ENCODE results near the gene HECTD1.
"Not testable (repeated sequence)": the region's sequence is repeated elsewhere in the genome, so short reads cannot be mapped to it uniquely, and the experiment has no call there.

The HECTD1 gene

DNA sequence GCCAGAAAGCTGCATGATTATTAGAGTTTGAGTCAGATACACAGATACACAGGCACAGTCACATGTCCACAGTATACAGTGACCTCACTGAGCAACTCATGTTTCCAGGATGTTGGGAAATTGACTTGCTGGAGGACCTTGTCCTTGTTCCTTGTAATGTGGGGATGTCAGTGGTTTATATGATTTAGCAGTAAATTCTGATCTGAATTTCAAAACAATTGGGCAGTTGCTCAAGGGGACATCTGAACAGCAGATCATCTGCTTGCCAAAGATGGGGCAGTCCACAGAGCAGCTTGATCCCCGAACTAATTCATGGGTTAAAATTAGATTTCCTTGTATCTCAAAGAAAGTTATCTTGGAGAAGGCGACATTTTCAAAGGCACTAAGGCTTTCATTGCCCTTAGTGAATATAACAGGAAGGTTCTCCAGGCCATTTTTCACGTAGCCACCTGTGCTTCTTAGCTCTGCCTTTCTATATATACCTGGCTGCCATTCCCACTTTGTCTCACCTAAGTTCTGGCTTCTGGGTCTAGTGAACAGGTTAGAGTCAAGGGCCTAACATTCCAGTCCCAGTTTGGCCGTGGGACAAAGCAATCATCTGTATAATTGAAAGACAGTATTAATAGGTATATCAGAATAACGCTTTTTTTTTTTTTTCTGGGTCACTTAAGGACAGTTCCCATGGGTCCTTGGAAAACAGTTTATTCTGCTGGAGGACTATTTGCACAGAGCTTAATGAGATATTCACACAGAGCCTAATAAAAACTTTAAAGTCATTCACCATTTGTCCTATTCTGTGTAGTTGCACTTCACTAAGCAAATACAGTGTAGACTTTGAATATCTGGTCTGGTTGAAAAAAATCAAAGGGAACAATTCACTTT, 116.5 kb downstream of the HECTD1 start:
- H3K9me3 Mint-ChIP-seq, result no peaks in the 10 kb centered on the region
- no peaks in the 10 kb centered on the region for H3K27me3 Mint-ChIP-seq
- H3K4me3 Mint-ChIP-seq, result no peak overlapping the region
- no peaks in the 10 kb centered on the region for H3K4me1 Mint-ChIP-seq
- no peaks in the 10 kb centered on the region for H3K36me3 Mint-ChIP-seq
- no peak for DNase-seq
- no peak overlapping the region for H3K27ac Mint-ChIP-seq
- CTCF ChIA-PET, result no interaction called here

DNA sequence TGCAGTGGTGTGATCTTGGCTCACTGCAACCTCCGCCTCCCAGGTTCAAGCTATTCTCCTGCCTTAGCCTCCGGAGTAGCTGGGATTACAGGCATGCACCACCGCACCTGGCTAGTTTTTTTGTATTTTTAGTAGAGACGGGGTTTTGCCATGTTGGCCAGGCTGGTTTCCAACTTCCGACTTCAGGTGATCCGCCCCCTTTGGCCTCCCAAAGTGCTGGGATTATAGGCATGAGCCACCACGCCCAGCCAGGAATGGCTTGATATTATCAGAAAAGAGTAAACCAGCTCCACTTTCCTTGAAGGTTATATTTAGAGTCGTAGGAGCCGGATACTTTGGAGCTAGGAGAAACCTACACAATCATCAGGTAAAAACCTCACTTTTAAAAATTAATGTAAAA, 121.1 kb downstream of the HECTD1 start:
- H3K9me3 Mint-ChIP-seq, H3K27me3 Mint-ChIP-seq, H3K4me3 Mint-ChIP-seq, H3K4me1 Mint-ChIP-seq, H3K36me3 Mint-ChIP-seq, H3K27ac Mint-ChIP-seq, DNase-seq: not testable (repeated sequence)
- CTCF ChIA-PET, result interaction anchor here (1.4 kb wide), 1 partner anchor 107 kb away, joined by 4 read pairs; no protein-coding TSS in a partner anchor

DNA sequence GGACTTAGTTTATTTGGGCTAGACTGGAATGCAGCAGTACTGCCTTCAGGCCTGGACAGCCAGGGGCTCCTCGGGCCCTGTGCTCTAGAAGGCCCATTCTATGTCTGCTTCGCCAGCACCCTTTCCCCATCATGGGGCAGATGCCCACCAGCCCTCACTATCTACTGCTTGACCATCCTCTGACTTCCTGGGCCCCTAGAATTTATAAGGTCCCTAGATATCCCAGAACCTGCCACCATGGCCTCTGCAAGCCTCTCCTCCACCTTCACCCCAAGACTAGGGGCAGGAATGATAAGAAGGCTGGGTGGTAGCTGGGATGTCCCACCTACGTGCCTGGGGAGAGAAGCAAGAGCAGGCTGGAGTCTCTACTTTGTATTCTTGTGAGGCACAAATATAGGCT, 122.6 kb downstream of the HECTD1 start:
- H3K36me3 Mint-ChIP-seq, result no peaks in the 10 kb centered on the region
- H3K9me3 Mint-ChIP-seq, result no peaks in the 10 kb centered on the region
- CTCF ChIA-PET, result interaction anchor here (1.5 kb wide), 1 partner anchor 99 kb away, joined by 3 read pairs; no protein-coding TSS in a partner anchor
- no peaks in the 10 kb centered on the region for H3K27me3 Mint-ChIP-seq
- H3K4me1 Mint-ChIP-seq, result no peaks in the 10 kb centered on the region
- DNase-seq, result no peak
- H3K4me3 Mint-ChIP-seq, result no peak overlapping the region
- H3K27ac Mint-ChIP-seq, result no peak overlapping the region

DNA sequence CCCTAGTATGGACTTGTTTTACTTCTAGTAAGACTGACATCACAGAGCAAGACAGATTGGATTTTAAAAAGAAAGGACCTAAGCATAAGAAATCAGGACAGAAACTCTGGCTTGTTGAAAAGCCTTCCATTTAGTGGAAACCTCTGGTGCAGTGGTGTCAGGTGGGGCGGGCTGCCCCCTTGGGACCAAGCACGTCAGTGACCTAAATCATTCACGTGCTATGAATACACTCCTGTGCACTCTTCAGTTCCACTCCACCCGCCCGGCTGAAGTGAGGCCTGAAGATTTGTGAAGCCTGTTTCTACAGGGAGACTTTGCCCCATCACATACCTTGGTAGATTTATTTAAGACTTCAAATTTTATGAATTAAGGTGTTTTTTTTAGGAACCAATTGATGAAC, 123.2 kb downstream of the HECTD1 start:
- no peak overlapping the region for H3K27ac Mint-ChIP-seq
- H3K4me3 Mint-ChIP-seq, result no peak overlapping the region
- no peak for DNase-seq
- CTCF ChIA-PET, result interaction anchor here (1.5 kb wide), 1 partner anchor 98 kb away, joined by 3 read pairs; no protein-coding TSS in a partner anchor
- no peaks in the 10 kb centered on the region for H3K36me3 Mint-ChIP-seq
- no peaks in the 10 kb centered on the region for H3K27me3 Mint-ChIP-seq
- H3K4me1 Mint-ChIP-seq, result no peaks in the 10 kb centered on the region
- no peaks in the 10 kb centered on the region for H3K9me3 Mint-ChIP-seq

DNA sequence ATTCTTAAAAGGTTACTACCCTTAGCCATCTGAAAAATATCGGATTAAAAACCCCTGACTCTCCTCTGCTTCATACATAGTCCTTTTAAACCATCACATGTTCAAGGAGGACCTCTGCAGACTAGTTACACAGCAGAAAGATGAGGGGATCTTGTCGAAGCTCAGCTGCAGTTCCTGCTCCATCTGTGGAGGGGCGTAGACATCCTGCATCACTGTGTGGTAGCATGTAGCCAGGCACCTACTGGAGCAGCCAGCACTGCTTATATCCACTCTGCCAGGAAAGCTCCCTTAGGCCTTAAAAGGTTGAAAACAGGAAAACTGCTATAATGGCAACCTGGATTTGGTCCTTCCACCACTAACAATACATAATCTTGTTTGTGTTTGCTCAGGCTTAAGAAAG, 123.8 kb downstream of the HECTD1 start:
- H3K36me3 Mint-ChIP-seq, result no peaks in the 10 kb centered on the region
- H3K27me3 Mint-ChIP-seq, result no peaks in the 10 kb centered on the region
- CTCF ChIA-PET, result interaction anchor here (1.1 to 2.3 kb wide), 3 partner anchors 9 to 105 kb away, joined by 3 to 9 read pairs (median 6); no protein-coding TSS in a partner anchor
- H3K4me3 Mint-ChIP-seq, result no peak overlapping the region
- H3K9me3 Mint-ChIP-seq, result no peaks in the 10 kb centered on the region
- H3K4me1 Mint-ChIP-seq, result no peaks in the 10 kb centered on the region
- H3K27ac Mint-ChIP-seq, result no peak overlapping the region
- DNase-seq, result no peak

DNA sequence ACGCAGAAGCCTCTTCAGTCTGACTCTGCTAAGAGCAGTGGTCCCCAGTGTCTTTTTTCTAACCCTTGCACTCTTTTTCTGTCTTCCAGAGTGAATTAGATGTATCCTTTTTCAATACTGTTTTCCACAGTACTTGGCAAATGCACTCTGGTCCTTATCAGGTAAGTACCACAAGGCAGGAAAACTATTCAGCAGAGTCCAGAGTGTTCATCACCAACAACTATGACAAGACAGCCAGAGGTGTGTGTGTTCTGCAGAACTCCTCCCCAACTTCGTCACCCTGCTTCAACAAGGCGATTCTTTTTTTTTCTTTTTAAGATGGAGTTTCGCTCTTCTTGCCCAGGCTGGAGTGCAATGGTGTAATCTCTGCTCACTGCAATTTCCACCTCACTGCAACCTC, 127.1 kb downstream of the HECTD1 start:
- DNase-seq, result no peak
- Mint-ChIP-seq H3K36me3 (no peaks in the 10 kb centered on the region), H3K27me3 (no peaks in the 10 kb centered on the region), H3K9me3 (no peaks in the 10 kb centered on the region), H3K27ac (no peak overlapping the region), H3K4me3 (no peak overlapping the region), H3K4me1 (no peaks in the 10 kb centered on the region)
- CTCF ChIA-PET, result interaction anchor here (1.0 kb wide), 1 partner anchor 425 kb away, joined by 3 read pairs; no protein-coding TSS in a partner anchor

DNA sequence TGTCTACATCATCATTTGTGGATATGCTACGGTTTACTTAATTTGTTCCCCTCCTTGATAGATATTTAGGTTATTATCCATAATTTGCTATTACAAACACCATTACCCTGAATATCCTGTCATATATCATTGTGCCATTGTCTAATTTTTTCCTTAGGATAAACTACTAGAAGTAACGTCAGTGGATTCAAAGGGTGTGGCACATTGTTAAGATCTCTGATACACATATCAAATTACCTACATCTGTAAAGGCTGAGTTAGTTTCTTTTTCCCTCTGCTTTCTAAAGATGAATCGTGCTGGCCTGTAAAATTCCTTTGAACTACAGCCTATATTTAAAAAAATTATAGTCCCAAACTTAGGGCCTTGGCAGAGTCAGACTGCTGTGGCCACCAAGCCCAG, 127.5 kb downstream of the HECTD1 start:
- CTCF ChIA-PET, result interaction anchor here (1.6 kb wide), 1 partner anchor 102 kb away, joined by 3 read pairs; no protein-coding TSS in a partner anchor

DNA sequence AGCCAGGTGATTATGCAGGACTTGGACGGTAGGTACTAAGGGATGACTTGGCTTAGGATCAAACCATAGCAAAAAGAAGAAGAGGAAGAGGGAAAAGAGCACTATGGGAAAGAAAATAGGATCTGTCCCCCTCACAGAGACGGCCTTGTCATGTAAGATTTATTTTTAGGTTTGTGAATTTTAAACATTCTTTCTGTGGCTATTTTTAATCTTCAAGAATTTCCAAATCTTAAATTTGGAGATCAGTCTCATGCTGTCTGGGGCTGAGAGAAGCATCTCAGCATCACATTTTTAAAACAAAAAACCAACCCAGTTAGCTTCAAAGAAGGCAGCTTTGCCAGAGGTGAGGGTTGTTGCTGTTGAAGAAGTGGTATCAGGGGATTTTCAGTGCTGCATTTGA, 128.8 kb downstream of the HECTD1 start:
- no peak overlapping the region for H3K27ac Mint-ChIP-seq
- no peak for DNase-seq
- H3K27me3 Mint-ChIP-seq, result no peaks in the 10 kb centered on the region
- CTCF ChIA-PET, result interaction anchor here (1.6 kb wide), 1 partner anchor 101 kb away, joined by 3 read pairs; no protein-coding TSS in a partner anchor
- H3K4me1 Mint-ChIP-seq, result no peaks in the 10 kb centered on the region
- H3K9me3 Mint-ChIP-seq, result no peaks in the 10 kb centered on the region
- H3K4me3 Mint-ChIP-seq, result no peak overlapping the region
- peaks cover 4% of the 10 kb centered on the region for H3K36me3 Mint-ChIP-seq

More for the DNA sequence above, 127.5 kb downstream of the HECTD1 start:
- H3K36me3 Mint-ChIP-seq, result peaks cover 3% of the 10 kb centered on the region
- DNase-seq, result no peak
- H3K9me3 Mint-ChIP-seq, result no peaks in the 10 kb centered on the region
- no peaks in the 10 kb centered on the region for H3K4me1 Mint-ChIP-seq
- no peak overlapping the region for H3K4me3 Mint-ChIP-seq
- no peaks in the 10 kb centered on the region for H3K27me3 Mint-ChIP-seq
- no peak overlapping the region for H3K27ac Mint-ChIP-seq

DNA sequence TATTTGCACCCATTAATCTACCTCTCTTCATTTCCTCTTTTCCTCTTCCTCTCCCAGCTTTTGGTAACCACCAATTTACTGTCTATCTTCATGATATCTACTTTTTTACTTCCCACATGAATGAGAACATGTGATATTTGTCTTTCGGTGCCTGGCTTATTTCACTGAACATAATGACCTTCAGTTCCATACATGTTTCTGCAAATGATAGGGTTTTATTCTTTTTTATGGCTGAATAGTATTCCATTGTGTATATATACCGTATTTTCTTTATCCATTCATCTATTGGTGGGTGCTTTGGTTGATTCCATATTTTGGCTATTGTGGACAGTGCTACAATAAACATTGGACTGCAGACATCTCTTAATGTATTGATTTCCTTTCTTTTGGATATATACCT, 132.4 kb downstream of the HECTD1 start:
- H3K9me3 Mint-ChIP-seq, result no peaks in the 10 kb centered on the region
- no peak overlapping the region for H3K4me3 Mint-ChIP-seq
- CTCF ChIA-PET, result no interaction called here
- no peaks in the 10 kb centered on the region for H3K4me1 Mint-ChIP-seq
- H3K27me3 Mint-ChIP-seq, result no peaks in the 10 kb centered on the region
- no peak overlapping the region for H3K27ac Mint-ChIP-seq
- no peak for DNase-seq
- H3K36me3 Mint-ChIP-seq, result peaks cover 4% of the 10 kb centered on the region

DNA sequence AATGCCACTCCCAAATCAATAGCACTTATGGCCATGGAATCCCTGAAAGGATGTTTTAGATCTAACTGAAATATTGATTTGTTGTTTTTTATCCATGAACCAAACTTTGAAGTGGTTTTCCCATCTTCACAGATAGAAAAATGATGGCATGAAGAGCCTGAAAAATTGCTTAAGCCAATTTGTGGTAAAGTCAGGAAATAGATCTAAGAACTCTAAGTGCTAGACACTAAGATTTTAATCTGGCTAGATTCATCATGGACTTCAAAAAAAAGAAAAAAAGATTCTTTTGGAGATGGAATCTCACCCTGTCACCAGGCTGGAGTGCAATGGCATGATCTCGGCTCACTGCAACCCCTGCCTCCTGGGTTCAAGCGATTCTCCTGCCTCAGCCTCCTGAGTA, 136.4 kb downstream of the HECTD1 start:
- Mint-ChIP-seq H3K4me3 (no peak overlapping the region), H3K27ac (no peak overlapping the region), H3K4me1 (no peaks in the 10 kb centered on the region), H3K9me3 (no peaks in the 10 kb centered on the region), H3K36me3 (peaks cover 4% of the 10 kb centered on the region), H3K27me3 (no peaks in the 10 kb centered on the region)
- DNase-seq, result no peak
- CTCF ChIA-PET, result no interaction called here

DNA sequence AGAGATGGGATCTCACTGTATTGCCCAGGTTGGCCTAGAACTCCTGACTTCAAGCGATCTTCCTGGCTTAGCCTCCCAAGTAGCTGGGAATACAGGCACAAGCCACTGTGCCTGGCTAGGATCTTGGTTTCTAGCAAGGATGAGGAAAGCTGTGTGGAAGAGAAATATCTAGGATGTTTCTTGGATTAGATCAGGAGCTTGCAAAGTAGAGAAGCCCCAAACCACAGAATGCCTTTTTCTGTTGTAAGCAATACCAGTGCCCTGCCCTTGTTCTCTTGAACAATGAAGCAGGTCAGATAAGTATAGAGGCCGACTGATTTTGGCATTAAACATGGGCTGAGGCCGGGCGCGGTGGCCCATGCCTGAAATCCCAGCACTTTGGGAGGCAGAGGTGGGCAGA, 137.2 kb downstream of the HECTD1 start:
- Mint-ChIP-seq H3K9me3 (no peaks in the 10 kb centered on the region), H3K4me3 (no peak overlapping the region), H3K36me3 (peaks cover 4% of the 10 kb centered on the region), H3K27ac (no peak overlapping the region), H3K4me1 (no peaks in the 10 kb centered on the region), H3K27me3 (no peaks in the 10 kb centered on the region)
- no peak for DNase-seq
- CTCF ChIA-PET, result interaction anchor here (1.2 kb wide), 1 partner anchor 12 kb away, joined by 5 read pairs; no protein-coding TSS in a partner anchor

DNA sequence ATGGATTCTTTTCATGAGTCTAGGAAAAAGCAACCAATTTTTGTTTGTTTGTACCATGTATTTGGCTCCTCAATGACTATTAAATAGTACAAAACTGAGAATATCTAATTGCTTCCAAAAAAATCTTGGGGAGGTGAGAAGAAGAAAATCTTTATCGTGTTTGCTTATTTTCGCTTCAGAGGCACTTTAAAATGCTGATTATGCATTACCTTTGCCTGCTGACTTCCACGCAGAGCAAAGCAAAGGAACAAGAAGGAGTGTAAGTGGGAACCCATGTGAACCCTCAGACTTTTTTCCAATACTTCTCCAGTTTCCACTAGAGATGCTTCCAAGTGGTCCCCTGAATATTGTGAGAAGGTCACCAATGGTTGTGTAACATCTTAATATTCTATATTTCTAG, 138.2 kb downstream of the HECTD1 start:
- Mint-ChIP-seq H3K36me3 (no peaks in the 10 kb centered on the region), H3K27me3 (no peaks in the 10 kb centered on the region), H3K4me1 (no peaks in the 10 kb centered on the region), H3K4me3 (no peak overlapping the region), H3K27ac (no peak overlapping the region), H3K9me3 (no peaks in the 10 kb centered on the region)
- CTCF ChIA-PET, result no interaction called here
- DNase-seq, result no peak

DNA sequence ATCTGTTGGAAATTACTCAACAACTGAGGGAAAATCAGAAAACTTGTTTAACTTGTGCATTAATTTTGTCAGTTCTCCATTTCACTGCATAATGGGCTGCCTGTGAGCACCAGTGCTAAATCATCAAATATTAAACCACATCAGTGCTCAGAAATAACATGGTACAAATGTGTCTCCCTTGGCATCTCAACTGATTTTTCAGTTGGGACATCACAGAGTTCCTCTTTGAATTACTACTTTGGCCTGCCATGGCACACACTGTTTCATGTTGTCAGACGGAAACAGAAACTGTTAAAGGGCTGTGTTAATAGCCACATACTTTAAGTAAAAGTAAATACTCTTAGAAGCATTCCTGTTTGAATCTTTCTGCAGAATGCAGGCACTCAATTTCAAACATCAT, 139.4 kb downstream of the HECTD1 start:
- no peaks in the 10 kb centered on the region for H3K9me3 Mint-ChIP-seq
- CTCF ChIA-PET, result interaction anchor here (0.8 kb wide), 1 partner anchor 9 kb away, joined by 3 read pairs; no protein-coding TSS in a partner anchor
- no peaks in the 10 kb centered on the region for H3K4me1 Mint-ChIP-seq
- H3K27ac Mint-ChIP-seq, result no peak overlapping the region
- H3K27me3 Mint-ChIP-seq, result no peaks in the 10 kb centered on the region
- no peaks in the 10 kb centered on the region for H3K36me3 Mint-ChIP-seq
- no peak overlapping the region for H3K4me3 Mint-ChIP-seq
- DNase-seq, result no peak

DNA sequence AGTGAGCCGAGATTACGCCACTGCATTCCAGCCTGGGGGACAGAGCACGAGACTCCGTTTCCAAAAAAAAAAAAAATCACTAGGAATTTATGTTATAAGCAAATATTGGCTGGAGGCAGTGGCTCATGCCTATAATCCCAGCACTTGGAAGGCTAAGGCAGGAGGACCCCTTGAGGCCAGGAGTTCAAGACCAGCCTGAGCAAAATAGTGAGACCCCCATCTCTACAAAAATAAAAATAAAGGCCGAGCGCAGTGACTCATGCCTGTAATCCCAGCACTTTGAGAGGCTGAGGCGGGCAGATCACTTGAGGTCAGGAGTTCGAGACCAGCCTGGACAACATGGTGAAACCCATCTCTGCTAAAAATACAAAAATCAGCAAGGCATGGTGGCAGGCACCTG, 144.7 kb downstream of the HECTD1 start:
- H3K36me3 Mint-ChIP-seq, DNase-seq, H3K27ac Mint-ChIP-seq, CTCF ChIA-PET, H3K4me1 Mint-ChIP-seq, H3K27me3 Mint-ChIP-seq, H3K4me3 Mint-ChIP-seq, H3K9me3 Mint-ChIP-seq: not testable (repeated sequence)

DNA sequence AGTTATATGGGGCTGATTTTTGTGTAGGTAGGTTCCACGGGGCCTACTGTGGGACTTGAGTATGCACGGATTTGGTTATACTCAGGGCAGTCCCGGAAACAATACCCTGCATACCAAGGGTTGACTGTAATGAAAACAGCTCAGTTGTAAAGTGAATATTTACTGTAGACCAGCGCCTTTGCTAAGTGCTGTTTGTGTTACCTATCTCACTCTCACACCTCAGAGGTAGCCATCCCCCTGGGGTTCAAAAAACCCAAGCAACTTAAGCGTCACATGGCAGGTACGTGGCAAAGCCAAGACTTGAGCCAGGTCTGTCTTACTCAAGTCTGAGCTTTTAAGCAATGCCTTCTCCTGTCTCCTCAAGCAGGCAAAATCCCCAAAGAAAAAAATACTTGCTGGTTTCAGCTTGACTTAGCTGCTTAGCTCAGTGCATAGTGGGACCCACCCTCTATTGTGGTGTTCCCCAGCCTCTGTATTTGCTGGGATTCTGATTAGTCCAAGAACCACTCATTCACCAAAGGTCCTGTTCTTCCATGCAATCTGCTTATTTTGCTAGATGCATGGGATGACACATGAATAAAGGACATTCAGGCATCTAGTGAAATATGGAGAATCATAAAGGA, 147.2 kb downstream of the HECTD1 start:
- no peaks in the 10 kb centered on the region for H3K27me3 Mint-ChIP-seq
- CTCF ChIA-PET, result no interaction called here

More for the DNA sequence above, 147.2 kb downstream of the HECTD1 start:
- no peak overlapping the region for H3K4me3 Mint-ChIP-seq
- no peaks in the 10 kb centered on the region for H3K9me3 Mint-ChIP-seq
- peaks cover 6% of the 10 kb centered on the region for H3K4me1 Mint-ChIP-seq
- H3K36me3 Mint-ChIP-seq, result no peaks in the 10 kb centered on the region
- H3K27ac Mint-ChIP-seq, result no peak overlapping the region
- DNase-seq, result no peak

Data from activated naive CD4-positive, alpha-beta T cell treated with anti-CD3 and anti-CD28 coated beads, Interleukin-2, amount 10 ng/mL, durations not matched to agents 7 days and 5 days (primary cell).